Activated CD8-positive, alpha-beta T cell treated with anti-CD3 and anti-CD28 coated beads, Interleukin-2, amount 10 ng/mL, durations not matched to agents 7 days and 5 days (primary cell): ENCODE results near the gene NYNRIN. TPM values are rescaled to one million over a fixed set of nuclear protein-coding genes. Genes with fewer than 3 reads are reported as not detected.
A peak's percentile ranks its signal among the peaks of the same experiment; 100 is the strongest.

Experiments used
- ATAC-seq: fragments of 150-1000 bp; cut with Tn5 transposase; one replicate; pipeline ENCODE4 v1.10.0; 2021; ENCODE audit warnings: moderate library complexity
- CTCF ChIA-PET: fragments of 350-600 bp; sonication (Branson Sonifier 250); formaldehyde crosslinking; loops from one replicate; lab custom pipeline; 2021; ENCODE audit warnings: antibody characterized with exemption; lab: Charles Lee
- POLR2A ChIA-PET: fragments of 350-600 bp; sonication (Branson Sonifier 250); formaldehyde crosslinking; loops from one replicate; lab custom pipeline; 2021; ENCODE audit warnings: antibody characterized with exemption; lab: Charles Lee
- DNase-seq: peaks from one replicate; pipeline ENCODE4 v3.0.0-alpha.2; 2020
- H3K27ac Mint-ChIP-seq: one replicate; pipeline ENCODE4 v1.8.0; 2021; ENCODE audit warnings: mild to moderate bottlenecking, mixed read lengths
- H3K27me3 Mint-ChIP-seq: one replicate; pipeline ENCODE4 v1.8.0; 2021; ENCODE audit warnings: low read depth, mixed read lengths
- H3K36me3 Mint-ChIP-seq: one replicate; pipeline ENCODE4 v1.8.0; 2021; ENCODE audit warnings: low read depth, mixed read lengths
- H3K4me1 Mint-ChIP-seq: one replicate; pipeline ENCODE4 v1.8.0; 2021; ENCODE audit warnings: low read depth, mixed read lengths
- H3K4me3 Mint-ChIP-seq: one replicate; pipeline ENCODE4 v1.8.0; 2021; ENCODE audit warnings: mild to moderate bottlenecking, mixed read lengths
- H3K9me3 Mint-ChIP-seq: one replicate; pipeline ENCODE4 v1.8.0; 2022; ENCODE audit warnings: mixed read lengths; ENCODE audit not compliant: insufficient read depth
- total RNA-seq, 2 experiments: library from RNA; stranded (reverse); gene quantifications; one replicate each; pipeline ENCODE4 v1.2.3, GENCODE V29; 2021

Gene NYNRIN
- total RNA-seq, 2 experiments from 2014 or later = 0.21 to 0.52 TPM

- Mint-ChIP-seq H3K27me3 (peaks cover 56% of the 10 kb centered on the region), H3K4me3 (no peak overlapping the region), H3K36me3 (no peaks in the 10 kb centered on the region), H3K9me3 (no peaks in the 10 kb centered on the region), H3K4me1 (peaks cover 31% of the 10 kb centered on the region), H3K27ac (no peak overlapping the region)
- CTCF ChIA-PET = interaction anchor here (0.6 to 2.3 kb wide), 14 partner anchors 8 to 78 kb away, joined by 3 to 38 read pairs (median 4); partner anchors contain the start of genes KHNYN and RIPK3
- DNase-seq (no peak), ATAC-seq (no peak)
- POLR2A ChIA-PET = interaction anchor here (1.6 kb wide), 1 partner anchor 66 kb away, joined by 17 read pairs; the partner anchor contains the start of genes CBLN3 and KHNYN
Observed at GRCh38 chr14:24364841-24365240, 34.0 kb upstream of the NYNRIN start.

- Mint-ChIP-seq H3K4me3 (peak overlapping the region; percentile 2), H3K27ac (no peak overlapping the region)
Observed at GRCh38 chr14:24365600-24366412, 33.0 kb upstream of the NYNRIN start.

GRCh38 chr14:24366413-24366720 is 32.4 kb upstream of the NYNRIN start:
- Mint-ChIP-seq H3K9me3 (no peaks in the 10 kb centered on the region), H3K27me3 (peaks cover 52% of the 10 kb centered on the region), H3K4me1 (peaks cover 31% of the 10 kb centered on the region), H3K27ac (no peak overlapping the region), H3K36me3 (no peaks in the 10 kb centered on the region), H3K4me3 (no peak overlapping the region)
- DNase-seq = no peak
- no peak for ATAC-seq
- ChIA-PET CTCF (interaction anchor here (0.6 to 2.3 kb wide), 7 partner anchors 9 to 70 kb away, joined by 3 to 38 read pairs (median 6); partner anchors contain the start of gene KHNYN), POLR2A (interaction anchor here (1.6 kb wide), 1 partner anchor 64 kb away, joined by 17 read pairs; the partner anchor contains the start of genes CBLN3 and KHNYN)

More at GRCh38 chr14:24365600-24366412, 33.0 kb upstream of the NYNRIN start:
- H3K27me3 Mint-ChIP-seq = peaks cover 53% of the 10 kb centered on the region
- CTCF ChIA-PET = interaction anchor here (0.6 to 2.3 kb wide), 16 partner anchors 9 to 77 kb away, joined by 3 to 38 read pairs (median 4); partner anchors contain the start of genes KHNYN and RIPK3
- H3K9me3 Mint-ChIP-seq = no peaks in the 10 kb centered on the region
- POLR2A ChIA-PET = interaction anchor here (1.6 kb wide), 1 partner anchor 65 kb away, joined by 17 read pairs; the partner anchor contains the start of genes CBLN3 and KHNYN
- ATAC-seq (peak; percentile 71), DNase-seq (peak; percentile 71)
- H3K4me1 Mint-ChIP-seq = peaks cover 31% of the 10 kb centered on the region
- H3K36me3 Mint-ChIP-seq = no peaks in the 10 kb centered on the region

- DNase-seq = no peak
- CTCF ChIA-PET = interaction anchor here (0.6 to 2.3 kb wide), 6 partner anchors 10 to 69 kb away, joined by 3 to 38 read pairs (median 7); partner anchors contain the start of gene KHNYN
- H3K4me1 Mint-ChIP-seq = peaks cover 31% of the 10 kb centered on the region
- POLR2A ChIA-PET = interaction anchor here (1.6 kb wide), 1 partner anchor 64 kb away, joined by 17 read pairs; the partner anchor contains the start of genes CBLN3 and KHNYN
- no peak overlapping the region for H3K27ac Mint-ChIP-seq
- peaks cover 50% of the 10 kb centered on the region for H3K27me3 Mint-ChIP-seq
- ATAC-seq = peak; percentile 25
- no peaks in the 10 kb centered on the region for H3K9me3 Mint-ChIP-seq
- no peaks in the 10 kb centered on the region for H3K36me3 Mint-ChIP-seq
- peak overlapping the region; percentile 12 for H3K4me3 Mint-ChIP-seq
Observed at GRCh38 chr14:24366721-24367513, 31.9 kb upstream of the NYNRIN start.

- Mint-ChIP-seq H3K27me3 (peaks cover 46% of the 10 kb centered on the region), H3K4me3 (peak within 1 kb of the TSS; percentile 42), H3K27ac (no peak within 1 kb of the TSS), H3K4me1 (peaks cover 31% of the 10 kb centered on the region), H3K36me3 (no peaks in the 10 kb centered on the region), H3K9me3 (no peaks in the 10 kb centered on the region)
- CTCF ChIA-PET = no interaction called here
- ATAC-seq = no peak
- DNase-seq = no peak
- POLR2A ChIA-PET = no interaction called here
Observed at GRCh38 chr14:24367514-24368211, 31.1 kb upstream of the NYNRIN start, which contains the start of gene NFATC4. TSS of gene NFATC4 (plus strand) at chr14:24368184. CDS start at chr14:24368341, 157 bp downstream.

- ATAC-seq (no peak), DNase-seq (no peak)
- Mint-ChIP-seq H3K27me3 (peaks cover 46% of the 10 kb centered on the region), H3K9me3 (no peaks in the 10 kb centered on the region), H3K27ac (no peak overlapping the region), H3K4me3 (no peak overlapping the region), H3K36me3 (no peaks in the 10 kb centered on the region), H3K4me1 (peaks cover 31% of the 10 kb centered on the region)
- ChIA-PET POLR2A (no interaction called here), CTCF (no interaction called here)
Observed at GRCh38 chr14:24368212-24368561, 30.6 kb upstream of the NYNRIN start.

GRCh38 chr14:24368562-24369252 is 30.1 kb upstream of the NYNRIN start:
- ATAC-seq = peak; percentile 22
- no peak overlapping the region for H3K4me3 Mint-ChIP-seq

GRCh38 chr14:24369463-24369862 is 29.3 kb upstream of the NYNRIN start:
- POLR2A ChIA-PET = interaction anchor here (2.6 kb wide), 1 partner anchor 61 kb away, joined by 11 read pairs; the partner anchor contains the start of gene KHNYN
- CTCF ChIA-PET = interaction anchor here (4.0 kb wide), 1 partner anchor 61 kb away, joined by 23 read pairs; the partner anchor contains the start of gene KHNYN
- ATAC-seq = no peak
- Mint-ChIP-seq H3K4me3 (no peak overlapping the region), H3K27ac (no peak overlapping the region), H3K9me3 (no peaks in the 10 kb centered on the region), H3K27me3 (peaks cover 46% of the 10 kb centered on the region), H3K4me1 (peaks cover 31% of the 10 kb centered on the region), H3K36me3 (no peaks in the 10 kb centered on the region)
- no peak for DNase-seq

More at GRCh38 chr14:24368562-24369252, 30.1 kb upstream of the NYNRIN start:
- Mint-ChIP-seq H3K4me1 (peaks cover 31% of the 10 kb centered on the region), H3K9me3 (no peaks in the 10 kb centered on the region), H3K27ac (no peak overlapping the region), H3K27me3 (peaks cover 46% of the 10 kb centered on the region), H3K36me3 (no peaks in the 10 kb centered on the region)
- ChIA-PET POLR2A (no interaction called here), CTCF (no interaction called here)
- no peak for DNase-seq

- Mint-ChIP-seq H3K36me3 (no peaks in the 10 kb centered on the region), H3K27me3 (peaks cover 43% of the 10 kb centered on the region), H3K9me3 (no peaks in the 10 kb centered on the region), H3K4me3 (no peak overlapping the region), H3K4me1 (peaks cover 28% of the 10 kb centered on the region), H3K27ac (no peak overlapping the region)
- DNase-seq (no peak), ATAC-seq (no peak)
- ChIA-PET CTCF (interaction anchor here (1.3 to 4.0 kb wide), 4 partner anchors 8 to 62 kb away, joined by 4 to 23 read pairs (median 4); partner anchors contain the start of genes CIDEB and KHNYN), POLR2A (interaction anchor here (2.6 kb wide), 1 partner anchor 61 kb away, joined by 11 read pairs; the partner anchor contains the start of gene KHNYN)
Observed at GRCh38 chr14:24369907-24370687, 28.7 kb upstream of the NYNRIN start.

GRCh38 chr14:24370748-24371147 is 28.1 kb upstream of the NYNRIN start:
- CTCF ChIA-PET = interaction anchor here (1.0 to 4.0 kb wide), 5 partner anchors 9 to 63 kb away, joined by 3 to 23 read pairs (median 4); partner anchors contain the start of genes CIDEB and KHNYN
- no peaks in the 10 kb centered on the region for H3K9me3 Mint-ChIP-seq
- H3K27ac Mint-ChIP-seq = no peak overlapping the region
- no peaks in the 10 kb centered on the region for H3K36me3 Mint-ChIP-seq
- POLR2A ChIA-PET = interaction anchor here (2.6 kb wide), 1 partner anchor 60 kb away, joined by 11 read pairs; the partner anchor contains the start of gene KHNYN
- H3K4me3 Mint-ChIP-seq = no peak overlapping the region
- H3K27me3 Mint-ChIP-seq = peaks cover 39% of the 10 kb centered on the region
- no peak for DNase-seq
- H3K4me1 Mint-ChIP-seq = peaks cover 22% of the 10 kb centered on the region
- ATAC-seq = no peak
